CD4-positive, alpha-beta memory T cell (primary cell): ENCODE measurements around the gene MDM1. TPM values are rescaled to one million over a fixed set of nuclear protein-coding genes. Genes with fewer than 3 reads are reported as not detected.

Source experiments
- CTCF ChIA-PET: fragments of 350-600 bp; sonication (Branson Sonifier 250); formaldehyde crosslinking; loops from one replicate; lab custom pipeline; 2021; ENCODE audit warnings: inconsistent platforms; ENCODE audit not compliant: partially characterized antibody; lab: Charles Lee
- POLR2A ChIA-PET: fragments of 350-600 bp; sonication (Branson Sonifier 250); formaldehyde crosslinking; loops from one replicate; lab custom pipeline; 2021; ENCODE audit not compliant: partially characterized antibody; lab: Charles Lee
- DNase-seq, 5 donors: peaks; one replicate each; pipeline versions ENCODE4 v3.0.0 to v3.0.0-alpha.2; 2020 to 2022; ENCODE audit warnings: mixed read lengths in 1 of 5
- H3K27ac ChIP-seq: one replicate; pipeline ENCODE4 v1.7.0; 2013; ENCODE audit warnings: low read depth, low read length
- H3K27me3 ChIP-seq: 2 replicates; pipeline ENCODE4 v1.7.0; 2013; ENCODE audit warnings: mild to moderate bottlenecking, low read length, moderate library complexity; ENCODE audit not compliant: insufficient read depth
- H3K36me3 ChIP-seq: 2 replicates; pipeline ENCODE4 v1.7.0; 2013; ENCODE audit warnings: mild to moderate bottlenecking, low read length, moderate library complexity; ENCODE audit not compliant: insufficient read depth
- H3K4me1 ChIP-seq: 2 replicates; pipeline ENCODE4 v1.7.0; 2013; ENCODE audit warnings: mild to moderate bottlenecking, low read length, moderate library complexity; ENCODE audit not compliant: insufficient read depth
- H3K4me3 ChIP-seq, 2 donors: one replicate each; pipeline ENCODE4 v1.7.0; 2013; ENCODE audit warnings: low read length in 2 of 2, mild to moderate bottlenecking in 1 of 2
- H3K9me3 ChIP-seq, 2 donors: one replicate each; pipeline ENCODE4 v1.7.0; 2013; ENCODE audit warnings: low read length in 2 of 2, control low read depth in 1 of 2; ENCODE audit not compliant: control insufficient read depth in 1 of 2
- H3K27ac Mint-ChIP-seq, 7 donors: one replicate each; pipeline ENCODE4 v1.8.0; 2020 to 2021; ENCODE audit warnings: mixed read lengths in 7 of 7, mild to moderate bottlenecking in 6 of 7, inconsistent platforms in 3 of 7, moderate library complexity in 3 of 7
- H3K27me3 Mint-ChIP-seq, 2 donors: one replicate each; pipeline ENCODE4 v1.8.0; 2020 to 2021; ENCODE audit warnings: mixed read lengths in 2 of 2
- H3K36me3 Mint-ChIP-seq, 2 donors: one replicate each; pipeline ENCODE4 v1.8.0; 2020 to 2021; ENCODE audit warnings: mixed read lengths in 2 of 2, inconsistent platforms in 1 of 2, mild to moderate bottlenecking in 1 of 2
- H3K4me1 Mint-ChIP-seq, 4 donors: one replicate each; pipeline ENCODE4 v1.8.0; 2020 to 2021; ENCODE audit warnings: mixed read lengths in 4 of 4, mild to moderate bottlenecking in 1 of 4
- H3K4me3 Mint-ChIP-seq, 8 donors: one replicate each; pipeline ENCODE4 v1.8.0; 2020 to 2021; ENCODE audit warnings: mixed read lengths in 8 of 8, mild to moderate bottlenecking in 7 of 8, moderate library complexity in 6 of 8, inconsistent platforms in 3 of 8
- H3K9me3 Mint-ChIP-seq, 8 donors: one replicate each; pipeline ENCODE4 v1.8.0; 2020 to 2021; ENCODE audit warnings: mixed read lengths in 8 of 8, mild to moderate bottlenecking in 5 of 8, inconsistent platforms in 3 of 8, moderate library complexity in 1 of 8
- intact Hi-C: fragments of 100-400 bp; cut with micrococcal nuclease; formaldehyde crosslinking; loops from one replicate; pipeline ENCODE4 v1.15.1; 2023
- polyA plus RNA-seq, 2 donors: library from polyadenylated mRNA; unstranded; fragments of 300-500 nt; fragmentation: Illumina TruSeq; gene quantifications; one replicate each; pipeline ENCODE4 v1.2.3, GENCODE V29; 2021
- total RNA-seq, 2 experiments: library from RNA; stranded (reverse); gene quantifications; one replicate each; pipeline ENCODE4 v1.2.3, GENCODE V29; 2021

Gene MDM1
- total and polyA plus RNA-seq, 4 experiments from 2014 or later = 11.7 to 29.4 (median 20.0) TPM

DNA sequence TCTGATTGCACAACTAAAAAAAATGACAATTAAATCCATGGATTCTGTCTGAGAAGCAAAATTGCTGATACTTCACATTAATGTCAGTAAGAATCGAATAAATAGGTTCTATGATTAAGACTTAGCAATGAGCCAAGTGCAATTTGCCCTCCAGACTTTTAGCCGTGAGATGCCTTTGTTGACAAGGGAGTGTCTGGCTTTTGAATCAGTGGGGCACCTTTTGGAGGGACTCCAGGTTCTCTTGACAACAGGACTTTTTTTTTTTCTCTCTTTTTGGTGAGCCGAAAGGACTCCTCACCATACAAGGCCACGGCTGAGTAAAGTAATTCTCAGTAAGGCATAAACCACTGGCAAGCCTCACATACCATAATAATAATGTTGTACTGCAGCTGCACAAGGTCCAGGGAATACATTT is 4.7 kb upstream of the MDM1 start:
- no peak overlapping the region for H3K4me3 Mint-ChIP-seq
- H3K36me3 Mint-ChIP-seq = peaks cover 0 to 2% of the 10 kb centered on the region in 2 donors
- H3K4me3 ChIP-seq = no peak overlapping the region
- DNase-seq = no peak
- peaks cover 19% of the 10 kb centered on the region for H3K4me1 ChIP-seq
- H3K4me1 Mint-ChIP-seq = peaks cover 18 to 30% (median 21%) of the 10 kb centered on the region in 4 donors
- POLR2A ChIA-PET = interaction anchor here (0.6 to 1.2 kb wide), 2 partner anchors 142 to 276 kb away, joined by 3 read pairs; no protein-coding TSS in a partner anchor
- no peak overlapping the region for H3K27ac Mint-ChIP-seq
- H3K9me3 ChIP-seq = no peaks in the 10 kb centered on the region
- H3K27me3 Mint-ChIP-seq = peaks cover 0 to 8% of the 10 kb centered on the region in 2 donors
- intact Hi-C loops = no loop called here
- H3K36me3 ChIP-seq = no peaks in the 10 kb centered on the region
- H3K9me3 Mint-ChIP-seq = peaks cover 0 to 2% (median 0%) of the 10 kb centered on the region in 8 donors
- CTCF ChIA-PET = no interaction called here
- no peaks in the 10 kb centered on the region for H3K27me3 ChIP-seq
- no peak overlapping the region for H3K27ac ChIP-seq

DNA sequence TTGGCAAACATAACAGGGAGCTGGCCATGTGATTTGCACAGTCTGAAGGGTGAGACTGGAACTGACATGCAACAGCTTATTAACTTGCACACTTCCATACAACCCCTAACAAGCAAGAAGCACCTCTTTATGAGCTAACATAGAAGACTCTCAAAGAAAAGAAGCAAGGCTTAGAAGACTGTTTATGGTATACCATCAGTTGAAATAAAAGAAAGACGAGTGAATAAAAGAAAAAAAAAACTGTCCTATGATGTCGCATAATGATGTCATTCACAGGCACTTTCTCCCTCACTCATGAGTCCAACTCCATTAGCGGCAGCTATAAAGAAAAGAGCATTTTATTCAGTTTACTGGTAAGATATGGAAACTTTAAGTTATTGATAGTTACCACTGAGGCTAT is 3.3 kb upstream of the MDM1 start:
- no peak overlapping the region for H3K27ac Mint-ChIP-seq
- peaks cover 0 to 2% (median 0%) of the 10 kb centered on the region in 8 donors for H3K9me3 Mint-ChIP-seq
- DNase-seq = no peak
- H3K9me3 ChIP-seq = no peaks in the 10 kb centered on the region
- peaks cover 0 to 8% of the 10 kb centered on the region in 2 donors for H3K27me3 Mint-ChIP-seq
- POLR2A ChIA-PET = no interaction called here
- no peaks in the 10 kb centered on the region for H3K36me3 ChIP-seq
- peaks cover 30% of the 10 kb centered on the region for H3K4me1 ChIP-seq
- no peaks in the 10 kb centered on the region for H3K27me3 ChIP-seq
- H3K4me1 Mint-ChIP-seq = peaks cover 24 to 41% (median 30%) of the 10 kb centered on the region in 4 donors
- H3K4me3 ChIP-seq = no peak overlapping the region
- no peak overlapping the region for H3K27ac ChIP-seq
- CTCF ChIA-PET = interaction anchor here (0.8 to 1.9 kb wide), 3 partner anchors 24 to 494 kb away, joined by 3 to 6 read pairs (median 3); no protein-coding TSS in a partner anchor
- peaks cover 0 to 2% of the 10 kb centered on the region in 2 donors for H3K36me3 Mint-ChIP-seq
- H3K4me3 Mint-ChIP-seq = no peak overlapping the region
- intact Hi-C loops = no loop called here

DNA sequence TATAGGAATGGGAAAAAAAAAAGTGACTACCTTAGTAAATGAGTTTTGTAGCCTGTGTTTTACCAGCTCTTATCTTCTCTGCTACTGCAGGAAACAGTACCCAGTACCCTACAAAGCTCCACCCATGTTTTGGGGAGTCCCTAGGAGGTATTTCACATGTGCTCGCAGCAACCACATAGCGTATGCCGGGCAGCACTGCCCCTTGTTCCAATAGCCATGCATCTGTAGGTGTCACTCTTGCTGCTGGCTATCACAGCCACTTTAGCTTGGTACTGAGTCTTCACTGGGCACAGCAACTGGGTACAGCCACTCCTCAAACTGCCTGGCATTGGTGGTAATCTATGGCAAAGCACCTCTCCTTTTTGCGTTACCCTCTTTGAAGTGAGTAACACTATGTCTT is 2.0 kb upstream of the MDM1 start:
- POLR2A ChIA-PET = interaction anchor here (0.6 to 1.6 kb wide), 3 partner anchors 8 to 276 kb away, joined by 3 to 5 read pairs (median 3); partner anchors contain the start of gene RAP1B
- no peaks in the 10 kb centered on the region for H3K27me3 ChIP-seq
- Mint-ChIP-seq H3K4me1 (peaks cover 25 to 45% (median 37%) of the 10 kb centered on the region in 4 donors), H3K9me3 (peaks cover 0 to 2% (median 0%) of the 10 kb centered on the region in 8 donors), H3K4me3 (peak overlapping the region in 6 of 8 donors; percentile 2 to 57 (median 34)), H3K27me3 (peaks cover 0 to 7% of the 10 kb centered on the region in 2 donors), H3K27ac (peak overlapping the region in 6 of 7 donors; percentile 17 to 71 (median 43)), H3K36me3 (peaks cover 3 to 6% of the 10 kb centered on the region in 2 donors)
- H3K27ac ChIP-seq = no peak overlapping the region
- intact Hi-C loops = loop anchor here (5.0 kb wide), 1 partner anchor 903 kb away; the partner anchor contains the start of gene CPSF6
- DNase-seq = peak in 2 of 5 donors; percentile 2 to 10
- no peaks in the 10 kb centered on the region for H3K9me3 ChIP-seq
- no peak overlapping the region for H3K4me3 ChIP-seq
- no peaks in the 10 kb centered on the region for H3K36me3 ChIP-seq
- peaks cover 30% of the 10 kb centered on the region for H3K4me1 ChIP-seq
- CTCF ChIA-PET = interaction anchor here (1.3 to 1.9 kb wide), 2 partner anchors 111 to 496 kb away, joined by 3 to 6 read pairs; no protein-coding TSS in a partner anchor

DNA sequence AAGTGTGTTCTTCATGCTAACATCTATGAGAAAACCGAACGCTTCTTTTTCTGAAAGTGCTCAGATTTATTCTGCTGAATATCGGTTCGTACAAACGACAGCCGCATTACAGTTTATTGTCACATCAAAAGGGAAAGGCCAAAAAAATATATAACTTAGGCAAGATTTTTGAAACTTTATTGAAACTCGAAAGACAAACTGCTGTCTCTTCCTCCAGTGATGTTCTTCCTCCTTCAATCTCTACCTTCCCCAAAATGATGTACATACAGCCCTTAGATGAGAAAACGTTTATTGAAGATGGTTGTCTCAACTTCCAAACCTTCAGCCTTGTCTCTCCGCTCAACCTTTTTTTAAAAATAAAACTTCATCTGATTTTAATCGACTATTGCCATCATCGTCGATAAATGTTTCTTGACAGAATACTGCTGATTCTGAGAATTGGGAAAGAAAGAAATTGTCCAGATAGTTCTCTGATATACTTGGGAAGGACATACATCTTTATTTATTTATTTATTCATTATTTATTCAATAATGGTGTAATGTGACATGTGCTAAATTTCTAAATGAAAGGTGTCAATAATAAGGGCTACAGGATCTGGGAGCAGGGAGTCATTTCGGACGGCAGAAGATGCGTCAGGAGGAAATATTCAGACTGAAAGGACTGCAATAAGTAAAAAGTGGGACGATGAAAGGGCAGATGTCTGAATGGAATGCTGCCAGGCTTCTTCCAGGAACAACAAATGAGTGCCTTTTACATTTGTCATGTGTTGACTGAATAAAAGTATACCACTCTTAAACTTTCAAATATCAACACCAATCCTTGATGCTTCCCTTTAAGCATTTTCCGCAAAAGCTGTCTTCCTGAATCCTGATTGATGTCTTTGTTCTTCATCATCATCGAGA is 817 bp upstream of the MDM1 start:
- H3K9me3 ChIP-seq = no peaks in the 10 kb centered on the region

DNA sequence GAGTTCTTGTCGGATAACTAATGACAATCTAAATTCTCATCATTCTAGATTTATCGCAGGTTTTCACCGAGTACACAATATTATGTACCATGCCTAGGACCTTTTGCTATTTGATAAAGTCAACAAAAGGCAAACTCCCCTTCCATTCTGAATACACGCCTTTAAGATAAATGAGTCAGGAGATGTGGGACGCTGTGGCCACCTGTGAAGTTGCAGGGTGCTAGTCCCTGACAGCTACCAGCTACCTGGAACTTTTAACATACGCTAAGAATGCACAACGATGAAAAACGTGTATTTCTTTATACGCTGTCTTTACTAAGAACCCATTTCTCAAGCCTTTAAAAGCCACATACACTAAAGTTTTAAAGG is 678 bp downstream of the MDM1 start:
- peak overlapping the region; percentile 60 to 77 for H3K4me3 ChIP-seq
- Mint-ChIP-seq H3K36me3 (peaks cover 11 to 16% of the 10 kb centered on the region in 2 donors), H3K4me3 (peak overlapping the region; percentile 88 to 93 (median 90)), H3K9me3 (peaks cover 0 to 2% (median 0%) of the 10 kb centered on the region in 8 donors), H3K27me3 (no peaks in the 10 kb centered on the region), H3K27ac (peak overlapping the region; percentile 64 to 89 (median 85)), H3K4me1 (peaks cover 32 to 49% (median 42%) of the 10 kb centered on the region in 4 donors)
- H3K36me3 ChIP-seq = no peaks in the 10 kb centered on the region
- no peak for DNase-seq
- no peaks in the 10 kb centered on the region for H3K27me3 ChIP-seq
- CTCF ChIA-PET = interaction anchor here (1.1 to 3.3 kb wide), 4 partner anchors 11 to 895 kb away, joined by 3 to 15 read pairs (median 10); no protein-coding TSS in a partner anchor
- peak overlapping the region; percentile 58 for H3K27ac ChIP-seq
- POLR2A ChIA-PET = interaction anchor here (0.6 to 2.0 kb wide), 13 partner anchors 10 to 477 kb away, joined by 3 to 9 read pairs (median 4); partner anchors contain the start of genes MDM2 and RAP1B
- no peaks in the 10 kb centered on the region for H3K9me3 ChIP-seq
- peaks cover 30% of the 10 kb centered on the region for H3K4me1 ChIP-seq
- intact Hi-C loops = loop anchor here (5.0 kb wide), 1 partner anchor 906 kb away; the partner anchor contains the start of gene CPSF6

More for the DNA sequence above, 817 bp upstream of the MDM1 start:
- peaks cover 30% of the 10 kb centered on the region for H3K4me1 ChIP-seq
- peak overlapping the region; percentile 60 to 77 for H3K4me3 ChIP-seq
- Mint-ChIP-seq H3K36me3 (peaks cover 7% of the 10 kb centered on the region in 2 donors), H3K27me3 (peaks cover 0 to 2% of the 10 kb centered on the region in 2 donors), H3K4me3 (peak overlapping the region; percentile 88 to 93 (median 90)), H3K9me3 (peaks cover 0 to 2% (median 0%) of the 10 kb centered on the region in 8 donors), H3K27ac (peak overlapping the region; percentile 64 to 95 (median 91)), H3K4me1 (peaks cover 29 to 49% (median 42%) of the 10 kb centered on the region in 4 donors)
- intact Hi-C loops = loop anchor here (1.0 to 5.0 kb wide), 6 partner anchors 42 to 1064 kb away; partner anchors contain the start of genes CAND1, CPSF6, MDM2 and NUP107
- H3K27ac ChIP-seq = peak overlapping the region; percentile 58
- POLR2A ChIA-PET = interaction anchor here (0.7 to 2.0 kb wide), 9 partner anchors 11 to 413 kb away, joined by 3 to 9 read pairs (median 4); partner anchors contain the start of genes RAP1B and SLC35E3
- no peaks in the 10 kb centered on the region for H3K36me3 ChIP-seq
- no peak for DNase-seq
- no peaks in the 10 kb centered on the region for H3K27me3 ChIP-seq
- CTCF ChIA-PET = interaction anchor here (0.6 to 1.9 kb wide), 2 partner anchors 16 to 977 kb away, joined by 3 to 7 read pairs; no protein-coding TSS in a partner anchor

DNA sequence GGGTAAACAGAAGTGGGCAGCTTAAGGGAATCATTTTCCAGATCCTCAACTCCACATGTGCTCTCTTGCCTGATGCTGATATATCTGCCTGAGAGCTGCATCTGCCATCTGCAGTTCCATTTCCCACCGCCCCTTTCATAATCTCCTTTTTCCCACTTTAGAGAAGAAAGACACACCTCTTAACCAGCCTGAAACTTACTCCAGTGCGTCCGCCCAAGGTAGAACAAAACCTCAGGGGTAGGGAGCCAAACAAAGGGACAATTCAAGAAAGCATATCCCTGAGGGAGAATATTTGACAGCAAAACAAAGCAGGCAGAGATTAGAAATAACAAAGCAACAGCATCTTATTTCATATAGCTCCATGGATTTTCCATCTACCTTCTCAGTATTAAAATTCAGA is 4.3 kb downstream of the MDM1 start:
- H3K4me3 ChIP-seq = no peak overlapping the region
- no peak for DNase-seq
- H3K36me3 ChIP-seq = no peaks in the 10 kb centered on the region
- no peak overlapping the region for H3K27ac ChIP-seq
- no peaks in the 10 kb centered on the region for H3K27me3 ChIP-seq
- Mint-ChIP-seq H3K4me1 (peaks cover 20 to 32% (median 29%) of the 10 kb centered on the region in 4 donors), H3K9me3 (peaks cover 0 to under 1% (median 0%) of the 10 kb centered on the region in 8 donors), H3K27ac (no peak overlapping the region), H3K4me3 (no peak overlapping the region), H3K36me3 (peaks cover 21 to 31% of the 10 kb centered on the region in 2 donors), H3K27me3 (no peaks in the 10 kb centered on the region)
- intact Hi-C loops = no loop called here
- ChIA-PET CTCF (interaction anchor here (0.6 to 2.5 kb wide), 3 partner anchors 8 to 105 kb away, joined by 3 to 15 read pairs (median 5); no protein-coding TSS in a partner anchor), POLR2A (no interaction called here)
- peaks cover 15% of the 10 kb centered on the region for H3K4me1 ChIP-seq
- no peaks in the 10 kb centered on the region for H3K9me3 ChIP-seq
